GM23338 (cell line): ENCODE results near the gene UVRAG. TPM values are rescaled to one million over a fixed set of nuclear protein-coding genes. Genes with fewer than 3 reads are reported as not detected.

Experiments
- ATAC-seq: fragments of 200-7000 bp; cut with Tn5 transposase; 3 replicates; pipeline ENCODE4 v1.9.1; 2020
- DNase-seq: peaks from one replicate; pipeline ENCODE4 v3.0.0-alpha.2; 2015; ENCODE audit warnings: low spot score
- H2AFZ ChIP-seq: fragments of 200-600 bp; sonication (generic); 2 replicates; pipeline ENCODE4 v1.8.0; 2016; ENCODE audit warnings: antibody characterized with exemption, mild to moderate bottlenecking, moderate library complexity
- H3F3A ChIP-seq: fragments of 200-600 bp; sonication (generic); replicated peaks from 2 replicates; pipeline ENCODE4 v1.8.0; 2017; ENCODE audit warnings: antibody characterized with exemption, mixed run types, low read depth
- H3K27ac ChIP-seq: fragments of 200-600 bp; sonication (generic); 2 replicates; pipeline ENCODE4 v1.6.1; 2016; ENCODE audit warnings: low read depth
- H3K27me3 ChIP-seq: fragments of 200-600 bp; sonication (generic); 2 replicates; pipeline ENCODE4 v1.8.0; 2016; ENCODE audit warnings: mild to moderate bottlenecking, mixed run types, moderate library complexity; ENCODE audit not compliant: insufficient read depth
- H3K36me3 ChIP-seq: fragments of 200-600 bp; sonication (generic); 2 replicates; pipeline ENCODE4 v1.8.0; 2016; ENCODE audit warnings: mild to moderate bottlenecking; ENCODE audit not compliant: insufficient read depth
- H3K4me1 ChIP-seq: fragments of 200-600 bp; sonication (generic); 2 replicates; pipeline ENCODE4 v1.8.0; 2016; ENCODE audit warnings: mild to moderate bottlenecking, moderate library complexity; ENCODE audit not compliant: insufficient read depth
- H3K4me2 ChIP-seq: fragments of 200-600 bp; sonication (generic); 2 replicates; pipeline ENCODE4 v1.7.1; 2017; ENCODE audit warnings: mixed run types
- H3K4me3 ChIP-seq: fragments of 200-600 bp; sonication (generic); 2 replicates; pipeline ENCODE4 v1.6.1; 2016; ENCODE audit warnings: mixed run types
- H3K79me2 ChIP-seq: fragments of 200-600 bp; sonication (generic); replicated peaks from 2 replicates; pipeline ENCODE4 v1.8.0; 2017; ENCODE audit warnings: mild to moderate bottlenecking; ENCODE audit not compliant: insufficient read depth
- H3K9me2 ChIP-seq: fragments of 200-600 bp; sonication (generic); 2 replicates; pipeline ENCODE4 v1.8.0; 2017; ENCODE audit not compliant: insufficient read depth
- H4K20me1 ChIP-seq: fragments of 200-600 bp; sonication (generic); replicated peaks from 2 replicates; pipeline ENCODE4 v1.8.0; 2017; ENCODE audit warnings: mild to moderate bottlenecking; ENCODE audit not compliant: insufficient read depth
- H3K27ac Mint-ChIP-seq: 2 replicates; pipeline ENCODE4 v1.8.0; 2020; ENCODE audit warnings: inconsistent platforms, mild to moderate bottlenecking, moderate library complexity, mixed read lengths
- H3K27me3 Mint-ChIP-seq: 3 replicates; pipeline ENCODE4 v1.8.0; 2022; ENCODE audit warnings: low read depth, mild to moderate bottlenecking, moderate library complexity, mixed read lengths, inconsistent platforms; ENCODE audit not compliant: insufficient read depth, poor library complexity
- H3K36me3 Mint-ChIP-seq: 3 replicates; pipeline ENCODE4 v1.8.0; 2021; ENCODE audit warnings: low read depth, mild to moderate bottlenecking, inconsistent platforms, moderate library complexity, mixed read lengths
- H3K4me1 Mint-ChIP-seq: 3 replicates; pipeline ENCODE4 v1.8.0; 2020; ENCODE audit warnings: mild to moderate bottlenecking, inconsistent platforms, mixed read lengths
- H3K4me3 Mint-ChIP-seq: 3 replicates; pipeline ENCODE4 v1.8.0; 2021; ENCODE audit warnings: moderate library complexity, mild to moderate bottlenecking, inconsistent platforms, mixed read lengths
- H3K9me3 Mint-ChIP-seq: 3 replicates; pipeline ENCODE4 v1.8.0; 2020; ENCODE audit warnings: moderate library complexity, mild to moderate bottlenecking, inconsistent platforms, mixed read lengths
- CREB1 ChIP-seq: fragments of 250-450 bp; sonication (Bioruptor Pico); IDR thresholded peaks from 2 replicates; pipeline ENCODE4 v1.5.0; 2020; ENCODE audit warnings: low read depth, mild to moderate bottlenecking, moderate library complexity
- ETS1 ChIP-seq: IDR thresholded peaks from 2 replicates; pipeline ENCODE4 v1.6.1; 2016; ENCODE audit warnings: antibody characterized with exemption
- EZH2 ChIP-seq: fragments of 200-600 bp; sonication (generic); IDR thresholded peaks from one replicate; pipeline ENCODE4 v1.8.0; 2017; ENCODE audit warnings: antibody characterized with exemption, mild to moderate bottlenecking, low read depth; ENCODE audit not compliant: unreplicated experiment
- EZH2phosphoT487 ChIP-seq: fragments of 200-600 bp; sonication (generic); IDR thresholded peaks from one replicate; pipeline ENCODE4 v1.8.1; 2018; ENCODE audit warnings: antibody characterized with exemption; ENCODE audit not compliant: unreplicated experiment
- JUNB ChIP-seq: IDR thresholded peaks from one replicate; pipeline ENCODE4 v1.6.1; 2016; ENCODE audit warnings: antibody characterized with exemption; ENCODE audit not compliant: unreplicated experiment
- NANOG ChIP-seq: IDR thresholded peaks from 2 replicates; pipeline ENCODE4 v1.6.1; 2016; ENCODE audit warnings: antibody characterized with exemption, borderline replicate concordance
- POLR2AphosphoS5 ChIP-seq: IDR thresholded peaks from 2 replicates; pipeline ENCODE4 v1.6.1; 2016; ENCODE audit warnings: antibody characterized with exemption, low read depth
- STAT1 ChIP-seq: IDR thresholded peaks from one replicate; pipeline ENCODE4 v1.6.1; 2016; ENCODE audit warnings: antibody characterized with exemption; ENCODE audit not compliant: unreplicated experiment
- ZNF114 ChIP-seq: fragments of 250-450 bp; sonication (Bioruptor Pico); IDR thresholded peaks from 2 replicates; pipeline ENCODE4 v1.5.0; 2020; ENCODE audit warnings: mild to moderate bottlenecking, moderate library complexity
- ZNF331 ChIP-seq: fragments of 250-450 bp; sonication (Bioruptor Pico); IDR thresholded peaks from 2 replicates; pipeline ENCODE4 v1.5.0; 2020; ENCODE audit warnings: low read depth, mild to moderate bottlenecking, moderate library complexity
- ZNF462 ChIP-seq: fragments of 250-450 bp; sonication (Bioruptor Pico); IDR thresholded peaks from 2 replicates; pipeline ENCODE4 v1.5.0; 2020; ENCODE audit warnings: mild to moderate bottlenecking, moderate library complexity
- polyA plus RNA-seq: library from polyadenylated mRNA; unstranded; fragments of >200 nt; fragmentation: Nextera tagmentation; extraction: Ambion mirVana; gene quantifications from 2 replicates; pipeline ENCODE4 v1.2.1, GENCODE V29; 2016
- total RNA-seq: library from RNA; depleted of rRNA; stranded (reverse); fragments of >200 nt; shearing (Covaris generic); gene quantifications from 2 replicates; pipeline ENCODE4 v1.2.3, GENCODE V29; 2014
- TF ChIP-seq, protein P1 (sequence below): IDR thresholded peaks from one replicate; pipeline ENCODE4 v1.6.1; 2018; ENCODE audit warnings: antibody characterized with exemption; ENCODE audit not compliant: unreplicated experiment
- TF ChIP-seq, protein P2 (sequence below), 2 experiments: fragments of 200-600 bp in 1 of 2; sonication (generic) in 1 of 2; conservative IDR thresholded peaks; 2 replicates each; pipeline versions ENCODE4 v1.5.1 to v1.6.1; 2016 to 2017; ENCODE audit warnings: antibody characterized with exemption in 2 of 2, low read depth in 2 of 2, mild to moderate bottlenecking in 2 of 2, moderate library complexity in 1 of 2

UVRAG gene
- total and polyA plus RNA-seq, 2 experiments from 2014 or later: 15.3 to 17.4 TPM

DNA sequence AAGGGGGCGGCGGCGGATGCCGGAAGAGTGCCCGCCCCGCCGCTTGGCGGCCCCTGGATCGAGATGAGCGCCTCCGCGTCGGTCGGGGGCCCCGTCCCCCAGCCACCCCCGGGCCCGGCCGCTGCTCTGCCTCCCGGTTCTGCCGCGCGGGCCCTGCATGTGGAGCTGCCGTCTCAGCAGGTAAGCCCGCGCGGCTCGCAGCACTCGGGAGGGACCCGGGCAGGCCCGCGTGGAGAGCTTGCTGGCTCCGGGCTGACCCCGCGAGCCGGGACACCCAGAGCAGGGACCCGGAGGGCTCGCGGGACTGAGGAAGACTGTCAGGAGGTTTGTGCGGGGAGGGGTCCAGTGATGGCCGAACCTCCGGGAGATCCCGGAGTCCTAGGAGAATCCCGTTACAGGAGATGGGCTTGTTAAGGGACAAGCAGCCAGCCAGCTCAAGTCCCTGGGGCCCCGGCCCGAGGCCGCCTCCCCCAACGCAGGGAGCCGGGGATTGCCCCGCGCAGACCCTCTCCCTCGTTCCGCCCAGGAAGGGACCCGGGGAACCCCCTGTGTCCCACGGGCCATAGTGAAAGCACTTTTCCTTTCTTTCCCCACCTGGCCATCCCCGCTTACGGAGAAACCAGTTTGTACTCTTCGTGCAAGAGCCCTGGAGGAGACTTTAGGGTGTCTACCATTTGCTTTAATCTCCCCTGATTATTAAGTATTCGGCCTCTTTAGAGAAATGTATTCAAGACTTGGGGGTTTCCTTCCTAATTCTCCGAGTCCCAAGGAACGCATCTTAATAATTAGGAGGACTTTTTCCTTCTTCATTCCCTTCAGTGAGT is 547 bp downstream of the UVRAG start:
- peak; percentile 78 for DNase-seq
- no peaks in the 10 kb centered on the region for H3K36me3 ChIP-seq
- H3F3A ChIP-seq: no peaks in the 10 kb centered on the region
- Mint-ChIP-seq H3K36me3 (no peaks in the 10 kb centered on the region), H3K27ac (no peak overlapping the region), H3K27me3 (peaks cover 2% of the 10 kb centered on the region), H3K4me1 (peaks cover 16% of the 10 kb centered on the region), H3K9me3 (no peaks in the 10 kb centered on the region), H3K4me3 (no peak overlapping the region; the same call in 1 of the 3 replicates)
- peak overlapping the region; percentile 90 for H2AFZ ChIP-seq
- peak overlapping the region; percentile 93 for H3K4me3 ChIP-seq
- H3K79me2 ChIP-seq: peaks cover 47% of the 10 kb centered on the region
- TF ChIP-seq CREB1 (CRISPR knock-in tag): no peak
- no peak for TF ChIP-seq JUNB
- no peak for TF ChIP-seq ZNF331
- no peak for TF ChIP-seq EZH2phosphoT487
- TF ChIP-seq NANOG: no peak
- no peak for TF ChIP-seq STAT1
- TF ChIP-seq, protein P1, sequence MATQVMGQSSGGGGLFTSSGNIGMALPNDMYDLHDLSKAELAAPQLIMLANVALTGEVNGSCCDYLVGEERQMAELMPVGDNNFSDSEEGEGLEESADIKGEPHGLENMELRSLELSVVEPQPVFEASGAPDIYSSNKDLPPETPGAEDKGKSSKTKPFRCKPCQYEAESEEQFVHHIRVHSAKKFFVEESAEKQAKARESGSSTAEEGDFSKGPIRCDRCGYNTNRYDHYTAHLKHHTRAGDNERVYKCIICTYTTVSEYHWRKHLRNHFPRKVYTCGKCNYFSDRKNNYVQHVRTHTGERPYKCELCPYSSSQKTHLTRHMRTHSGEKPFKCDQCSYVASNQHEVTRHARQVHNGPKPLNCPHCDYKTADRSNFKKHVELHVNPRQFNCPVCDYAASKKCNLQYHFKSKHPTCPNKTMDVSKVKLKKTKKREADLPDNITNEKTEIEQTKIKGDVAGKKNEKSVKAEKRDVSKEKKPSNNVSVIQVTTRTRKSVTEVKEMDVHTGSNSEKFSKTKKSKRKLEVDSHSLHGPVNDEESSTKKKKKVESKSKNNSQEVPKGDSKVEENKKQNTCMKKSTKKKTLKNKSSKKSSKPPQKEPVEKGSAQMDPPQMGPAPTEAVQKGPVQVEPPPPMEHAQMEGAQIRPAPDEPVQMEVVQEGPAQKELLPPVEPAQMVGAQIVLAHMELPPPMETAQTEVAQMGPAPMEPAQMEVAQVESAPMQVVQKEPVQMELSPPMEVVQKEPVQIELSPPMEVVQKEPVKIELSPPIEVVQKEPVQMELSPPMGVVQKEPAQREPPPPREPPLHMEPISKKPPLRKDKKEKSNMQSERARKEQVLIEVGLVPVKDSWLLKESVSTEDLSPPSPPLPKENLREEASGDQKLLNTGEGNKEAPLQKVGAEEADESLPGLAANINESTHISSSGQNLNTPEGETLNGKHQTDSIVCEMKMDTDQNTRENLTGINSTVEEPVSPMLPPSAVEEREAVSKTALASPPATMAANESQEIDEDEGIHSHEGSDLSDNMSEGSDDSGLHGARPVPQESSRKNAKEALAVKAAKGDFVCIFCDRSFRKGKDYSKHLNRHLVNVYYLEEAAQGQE: no peak
- no peak for TF ChIP-seq ZNF462
- TF ChIP-seq POLR2AphosphoS5: no peak; the same call in 1 of the 2 replicates
- TF ChIP-seq ETS1: no peak
- no peak for TF ChIP-seq EZH2
- no peak for TF ChIP-seq ZNF114 (CRISPR knock-in tag)
- TF ChIP-seq, protein P2, sequence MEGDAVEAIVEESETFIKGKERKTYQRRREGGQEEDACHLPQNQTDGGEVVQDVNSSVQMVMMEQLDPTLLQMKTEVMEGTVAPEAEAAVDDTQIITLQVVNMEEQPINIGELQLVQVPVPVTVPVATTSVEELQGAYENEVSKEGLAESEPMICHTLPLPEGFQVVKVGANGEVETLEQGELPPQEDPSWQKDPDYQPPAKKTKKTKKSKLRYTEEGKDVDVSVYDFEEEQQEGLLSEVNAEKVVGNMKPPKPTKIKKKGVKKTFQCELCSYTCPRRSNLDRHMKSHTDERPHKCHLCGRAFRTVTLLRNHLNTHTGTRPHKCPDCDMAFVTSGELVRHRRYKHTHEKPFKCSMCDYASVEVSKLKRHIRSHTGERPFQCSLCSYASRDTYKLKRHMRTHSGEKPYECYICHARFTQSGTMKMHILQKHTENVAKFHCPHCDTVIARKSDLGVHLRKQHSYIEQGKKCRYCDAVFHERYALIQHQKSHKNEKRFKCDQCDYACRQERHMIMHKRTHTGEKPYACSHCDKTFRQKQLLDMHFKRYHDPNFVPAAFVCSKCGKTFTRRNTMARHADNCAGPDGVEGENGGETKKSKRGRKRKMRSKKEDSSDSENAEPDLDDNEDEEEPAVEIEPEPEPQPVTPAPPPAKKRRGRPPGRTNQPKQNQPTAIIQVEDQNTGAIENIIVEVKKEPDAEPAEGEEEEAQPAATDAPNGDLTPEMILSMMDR (conservative IDR thresholded peaks at IDR 0.05; ENCODE audit: low read depth in 2 of 2): no peak
- 0 out of 2 replicates have a peak overlapping the region, but pooled peaks have one; percentile 45 for H3K27ac ChIP-seq
- peak overlapping the region; percentile 92 for H3K4me2 ChIP-seq
- H3K27me3 ChIP-seq: peaks cover 7% of the 10 kb centered on the region; the same call in 1 of the 2 replicates
- peaks cover 17% of the 10 kb centered on the region for H3K4me1 ChIP-seq
- no peaks in the 10 kb centered on the region for H3K9me2 ChIP-seq
- peak; percentile 39 for ATAC-seq
- H4K20me1 ChIP-seq: no peaks in the 10 kb centered on the region; the same call in none of the 2 replicates
